K562 (cell line): Measurements from ENCODE around the gene UNC13A.

Experiments used
- FOXM1 ChIP-seq, 2 experiments: fragments of 450-650 bp in 1 of 2; sonication (generic) in 1 of 2; formaldehyde crosslinking in 1 of 2; IDR thresholded peaks; 2 replicates each; pipeline versions ENCODE4 v1.6.1 to v1.9.0; 2017 to 2022; ENCODE audit warnings: low read depth in 2 of 2, mild to moderate bottlenecking in 2 of 2, missing genetic modification reagents in 1 of 2, moderate library complexity in 1 of 2
- RCOR1 ChIP-seq, 2 experiments: IDR thresholded peaks; 2 replicates each; pipeline ENCODE4 v1.6.1; 2012; ENCODE audit warnings: low read depth in 2 of 2, low read length in 2 of 2, borderline replicate concordance in 1 of 2, improper control_type of control experiment in 1 of 2

GRCh38 chr19:17719730-17720400, 31.7 kb upstream of the UNC13A start:
- no peak for TF ChIP-seq FOXM1 (IDR thresholded peaks at IDR 0.05; ENCODE audit: low read depth)
- no peak for TF ChIP-seq FOXM1 (CRISPR knock-in tag; IDR thresholded peaks at IDR 0.05; ENCODE audit: low read depth)
- no peak for TF ChIP-seq RCOR1 (IDR thresholded peaks at IDR 0.05; ENCODE audit: borderline replicate concordance in 1 of 2, low read depth in 2 of 2, low read length in 2 of 2)
